ENCODE measurements around the gene LRRC27. TPM values are rescaled to one million over a fixed set of nuclear protein-coding genes. Genes with fewer than 3 reads are reported as not detected.

The LRRC27 gene
- total RNA-seq, 2 experiments from 2014 or later: 3.3 to 3.9 TPM

DNA sequence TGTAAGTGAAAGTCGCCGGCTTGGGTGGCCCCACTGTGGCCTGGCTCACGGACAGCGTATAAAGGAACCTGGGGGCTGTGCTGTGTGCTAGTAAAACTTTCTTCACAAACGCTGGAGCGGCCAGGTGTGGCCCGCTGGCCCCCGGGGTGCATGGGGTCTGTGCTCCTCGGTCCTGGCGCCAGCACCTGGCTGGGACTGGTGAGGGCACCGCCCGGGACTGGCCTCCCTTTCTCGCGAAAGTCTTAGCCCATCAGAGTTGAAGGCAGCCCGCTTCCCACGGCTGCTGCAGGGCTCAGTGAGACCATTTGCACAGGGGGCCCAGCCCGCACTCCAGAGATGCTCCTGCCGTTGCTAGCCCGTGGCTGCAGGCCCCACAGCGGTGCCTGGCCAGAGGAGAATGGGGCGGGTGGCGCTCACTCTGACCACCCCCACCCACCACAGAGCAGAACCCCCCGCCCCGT, 70.8 kb downstream of the LRRC27 start:
- Mint-ChIP-seq H3K9me3 (no peaks in the 10 kb centered on the region), H3K4me3 (no peak overlapping the region), H3K27me3 (peaks cover 3% of the 10 kb centered on the region), H3K36me3 (ENCODE audit: low read depth) (no peaks in the 10 kb centered on the region), H3K4me1 (peaks cover 8% of the 10 kb centered on the region), H3K27ac (no peak overlapping the region)
- ChIA-PET POLR2A (no interaction called here), CTCF (no interaction called here)
- DNase-seq: no peak

DNA sequence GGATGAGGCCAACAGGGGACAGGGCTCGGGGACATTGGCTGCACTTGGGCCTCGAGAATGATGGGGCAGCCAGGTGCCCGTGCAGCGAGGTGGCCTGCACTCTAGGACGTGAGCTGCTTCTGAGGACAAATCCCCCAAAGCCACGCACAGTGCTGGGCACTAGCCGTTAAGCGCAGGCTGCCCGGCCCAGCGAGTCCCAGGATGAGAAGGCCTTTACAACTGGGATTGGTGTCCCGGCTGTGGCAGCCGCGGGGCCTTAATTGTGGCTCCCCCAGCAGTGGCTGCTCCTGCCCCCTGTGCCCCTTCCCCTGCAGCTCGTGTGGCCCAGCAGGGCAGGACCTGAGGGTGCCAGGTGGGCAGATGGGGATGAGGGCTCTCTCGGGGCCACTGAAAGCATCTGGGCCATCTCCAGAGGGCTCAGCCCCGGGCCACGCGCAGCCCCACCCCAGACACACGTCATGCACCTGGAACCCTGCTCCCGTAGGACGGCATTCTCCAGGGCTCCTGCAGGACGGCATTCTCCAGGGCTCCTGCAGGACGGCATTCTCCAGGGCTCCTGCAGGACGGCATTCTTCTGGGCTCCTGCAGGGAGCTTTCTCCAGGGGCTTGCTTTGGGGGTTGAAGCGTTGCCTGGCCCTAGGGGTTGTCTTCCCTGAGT, 71.6 kb downstream of the LRRC27 start:
- H3K27ac Mint-ChIP-seq: no peak overlapping the region
- POLR2A ChIA-PET: no interaction called here
- CTCF ChIA-PET: no interaction called here
- H3K36me3 Mint-ChIP-seq (ENCODE audit: low read depth): no peaks in the 10 kb centered on the region
- H3K9me3 Mint-ChIP-seq: no peaks in the 10 kb centered on the region
- H3K27me3 Mint-ChIP-seq: no peaks in the 10 kb centered on the region
- DNase-seq: no peak
- H3K4me3 Mint-ChIP-seq: no peak overlapping the region
- peaks cover 7% of the 10 kb centered on the region for H3K4me1 Mint-ChIP-seq

DNA sequence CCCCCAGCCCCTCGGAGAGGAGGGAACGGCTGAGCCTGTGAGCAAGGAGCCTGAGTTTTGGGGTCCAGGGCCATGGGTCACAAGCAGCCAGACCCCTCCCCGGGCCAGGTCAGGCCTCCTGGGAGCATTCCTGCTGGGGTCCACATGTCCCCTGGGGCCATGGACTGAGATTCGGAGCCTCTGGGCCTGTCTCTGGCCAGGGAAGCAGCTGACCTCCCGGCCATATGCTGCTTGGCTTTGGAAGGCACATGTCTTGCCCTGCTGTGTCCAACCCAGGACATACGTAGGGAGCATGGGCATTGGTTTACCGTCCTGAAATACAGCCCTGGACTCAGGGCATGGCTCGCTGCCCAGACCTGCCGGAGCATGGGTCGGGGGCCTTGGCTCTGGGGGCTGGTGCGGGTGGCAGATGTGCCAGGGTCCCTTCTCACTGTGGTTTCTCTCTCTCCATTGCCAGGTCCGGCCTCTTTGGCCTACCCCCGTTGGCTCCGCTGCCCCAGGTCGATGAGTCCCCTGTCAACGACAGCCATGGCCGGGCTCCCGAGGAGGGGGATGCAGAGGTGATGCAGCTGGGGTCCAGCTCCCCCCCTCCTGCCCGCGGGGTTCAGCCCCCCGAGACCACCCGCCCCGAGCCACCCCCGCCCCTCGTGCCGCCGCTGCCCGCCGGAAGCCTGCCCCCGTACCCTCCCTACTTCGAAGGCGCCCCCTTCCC, 72.3 kb downstream of the LRRC27 start:
- ChIA-PET POLR2A (no interaction called here), CTCF (no interaction called here)
- Mint-ChIP-seq H3K4me1 (peaks cover 7% of the 10 kb centered on the region), H3K27ac (no peak overlapping the region), H3K27me3 (no peaks in the 10 kb centered on the region), H3K4me3 (no peak overlapping the region), H3K36me3 (ENCODE audit: low read depth) (no peaks in the 10 kb centered on the region), H3K9me3 (no peaks in the 10 kb centered on the region)
- no peak for DNase-seq

DNA sequence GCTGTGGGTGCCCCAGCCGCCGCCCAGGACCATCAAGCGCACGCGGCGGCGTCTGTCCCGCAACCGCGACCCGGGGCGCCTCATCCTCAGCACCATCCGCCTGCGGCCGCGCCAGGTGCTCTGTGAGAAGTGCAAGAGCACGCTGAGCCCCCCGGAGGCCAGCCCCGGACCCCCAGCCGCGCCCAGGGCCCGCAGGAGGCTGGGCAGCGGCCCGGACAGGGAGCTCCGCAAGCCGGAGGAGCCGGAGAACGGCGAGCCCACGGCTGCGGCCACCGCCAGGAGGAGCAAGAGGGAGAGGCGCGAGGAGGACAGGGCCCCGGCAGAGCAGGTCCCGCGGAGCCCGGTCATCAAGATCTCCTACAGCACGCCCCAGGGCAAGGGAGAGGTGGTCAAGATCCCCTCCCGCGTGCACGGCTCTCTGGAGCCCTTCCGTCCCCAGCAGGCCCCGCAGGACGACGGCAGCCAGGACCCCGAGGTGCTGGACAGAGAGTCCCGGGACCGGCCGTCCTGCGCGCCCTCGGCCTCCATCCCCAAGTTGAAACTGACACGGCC, 73.0 kb downstream of the LRRC27 start:
- Mint-ChIP-seq H3K36me3 (ENCODE audit: low read depth) (no peaks in the 10 kb centered on the region), H3K9me3 (no peaks in the 10 kb centered on the region), H3K27me3 (no peaks in the 10 kb centered on the region), H3K4me3 (no peak overlapping the region), H3K27ac (no peak overlapping the region), H3K4me1 (peaks cover 7% of the 10 kb centered on the region)
- ChIA-PET CTCF (no interaction called here), POLR2A (no interaction called here)
- DNase-seq: no peak

DNA sequence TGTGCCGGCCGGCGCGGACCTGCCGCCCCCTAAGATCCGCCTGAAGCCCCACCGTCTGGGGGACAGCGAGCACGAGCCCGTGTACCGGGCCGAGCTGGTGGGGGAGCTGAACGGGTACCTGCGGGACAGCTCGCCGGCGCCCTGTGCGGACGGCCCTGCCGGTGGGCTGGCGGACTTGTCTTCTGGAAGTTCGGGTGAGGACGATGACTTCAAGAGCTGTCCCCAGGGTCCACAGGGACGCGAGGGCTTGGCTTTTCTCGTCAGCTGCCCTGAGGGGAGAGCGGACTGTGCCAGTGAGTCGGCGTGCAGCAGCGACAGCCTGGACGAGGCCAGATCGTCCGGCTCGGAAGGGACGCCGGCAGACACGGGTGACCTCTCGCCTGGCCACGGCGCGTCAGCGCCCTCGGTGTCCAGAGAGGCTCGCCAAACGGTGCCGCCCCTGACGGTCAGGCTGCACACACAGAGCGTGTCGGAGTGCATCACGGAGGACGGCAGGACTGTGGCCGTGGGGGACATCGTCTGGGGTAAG, 73.5 kb downstream of the LRRC27 start:
- no peak overlapping the region for H3K27ac Mint-ChIP-seq
- POLR2A ChIA-PET: no interaction called here
- CTCF ChIA-PET: no interaction called here

DNA sequence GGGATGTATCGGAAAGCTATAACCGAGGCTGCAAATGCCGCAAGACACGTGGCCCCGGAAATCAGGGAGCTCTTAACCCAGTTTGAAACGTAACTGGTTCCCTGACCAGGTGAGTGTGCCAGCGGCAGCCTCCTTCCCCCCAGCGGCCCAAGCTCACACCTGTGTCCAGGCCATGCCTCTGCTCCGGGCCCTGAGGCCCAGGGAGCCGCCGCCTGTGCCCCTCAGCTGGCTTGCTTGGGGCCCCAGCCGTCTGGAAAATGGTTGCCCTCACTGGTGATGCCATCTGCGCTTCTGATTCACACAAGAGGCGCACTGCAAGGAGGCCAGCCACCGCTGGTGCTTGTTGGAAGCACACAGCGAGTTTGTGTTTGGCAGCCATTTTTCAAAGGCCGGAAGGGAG, 74.2 kb downstream of the LRRC27 start:
- POLR2A ChIA-PET: no interaction called here
- DNase-seq: no peak
- H3K4me3 Mint-ChIP-seq: no peak overlapping the region
- no peaks in the 10 kb centered on the region for H3K36me3 Mint-ChIP-seq (ENCODE audit: low read depth)
- no peaks in the 10 kb centered on the region for H3K27me3 Mint-ChIP-seq
- CTCF ChIA-PET: interaction anchor here (1.1 kb wide), 1 partner anchor 8 kb away, joined by 3 read pairs; no protein-coding TSS in a partner anchor
- H3K27ac Mint-ChIP-seq: no peak overlapping the region
- no peaks in the 10 kb centered on the region for H3K9me3 Mint-ChIP-seq
- H3K4me1 Mint-ChIP-seq: peaks cover 7% of the 10 kb centered on the region

More for the DNA sequence above, 73.5 kb downstream of the LRRC27 start:
- no peak overlapping the region for H3K4me3 Mint-ChIP-seq
- H3K36me3 Mint-ChIP-seq (ENCODE audit: low read depth): no peaks in the 10 kb centered on the region
- no peak for DNase-seq
- peaks cover 7% of the 10 kb centered on the region for H3K4me1 Mint-ChIP-seq
- no peaks in the 10 kb centered on the region for H3K9me3 Mint-ChIP-seq
- H3K27me3 Mint-ChIP-seq: no peaks in the 10 kb centered on the region

DNA sequence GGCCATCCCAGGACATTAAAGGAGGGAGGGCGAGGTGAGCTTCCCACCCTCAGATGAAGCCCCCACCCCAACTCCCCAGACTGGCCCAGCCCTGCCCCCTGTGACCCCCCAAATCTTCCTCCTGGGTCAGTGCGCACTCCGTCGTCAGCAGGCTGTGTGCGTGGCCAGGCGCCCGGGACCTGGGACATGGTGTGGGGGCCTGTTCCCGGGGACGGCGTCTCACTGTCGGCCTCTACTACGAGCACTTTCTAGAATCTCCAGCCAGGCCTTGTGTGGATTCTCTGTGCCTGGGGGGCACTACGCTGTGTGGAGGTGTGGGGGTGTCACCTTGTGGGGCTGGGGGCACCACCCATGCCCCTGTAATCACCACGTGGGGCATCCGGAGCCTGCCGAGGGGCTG, 74.8 kb downstream of the LRRC27 start:
- POLR2A ChIA-PET: no interaction called here

DNA sequence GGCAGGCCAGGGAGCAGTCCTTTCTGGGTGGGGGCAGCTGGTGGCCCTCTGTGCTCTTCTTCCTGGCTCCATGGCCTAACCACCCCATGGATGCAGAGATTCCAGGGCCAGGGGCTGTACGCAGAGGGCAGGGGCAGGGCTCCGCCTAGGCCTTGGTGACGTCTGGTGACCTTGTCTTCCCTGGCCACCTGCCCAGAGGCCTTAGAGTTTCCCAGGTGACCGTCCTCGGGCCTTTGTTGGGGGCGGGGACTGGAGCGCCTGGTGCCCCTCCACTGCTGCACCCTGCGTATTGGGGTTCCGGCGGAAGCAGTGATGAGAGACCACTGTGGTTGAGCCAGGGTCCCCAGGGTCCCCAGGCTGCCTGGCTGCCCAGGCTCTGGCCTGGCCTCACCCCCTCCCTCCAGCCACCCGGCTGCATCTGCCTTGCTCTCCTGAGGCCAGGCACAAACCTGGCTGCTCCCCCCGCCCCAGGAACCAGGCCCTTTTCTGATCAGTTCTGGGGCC, 75.3 kb downstream of the LRRC27 start:
- POLR2A ChIA-PET: no interaction called here
- H3K9me3 Mint-ChIP-seq: no peaks in the 10 kb centered on the region

More for the DNA sequence above, 74.8 kb downstream of the LRRC27 start:
- CTCF ChIA-PET: interaction anchor here (1.1 kb wide), 1 partner anchor 9 kb away, joined by 3 read pairs; no protein-coding TSS in a partner anchor
- Mint-ChIP-seq H3K27me3 (no peaks in the 10 kb centered on the region), H3K9me3 (no peaks in the 10 kb centered on the region), H3K4me3 (no peak overlapping the region), H3K27ac (no peak overlapping the region), H3K4me1 (peaks cover 7% of the 10 kb centered on the region), H3K36me3 (ENCODE audit: low read depth) (no peaks in the 10 kb centered on the region)
- DNase-seq: no peak

DNA sequence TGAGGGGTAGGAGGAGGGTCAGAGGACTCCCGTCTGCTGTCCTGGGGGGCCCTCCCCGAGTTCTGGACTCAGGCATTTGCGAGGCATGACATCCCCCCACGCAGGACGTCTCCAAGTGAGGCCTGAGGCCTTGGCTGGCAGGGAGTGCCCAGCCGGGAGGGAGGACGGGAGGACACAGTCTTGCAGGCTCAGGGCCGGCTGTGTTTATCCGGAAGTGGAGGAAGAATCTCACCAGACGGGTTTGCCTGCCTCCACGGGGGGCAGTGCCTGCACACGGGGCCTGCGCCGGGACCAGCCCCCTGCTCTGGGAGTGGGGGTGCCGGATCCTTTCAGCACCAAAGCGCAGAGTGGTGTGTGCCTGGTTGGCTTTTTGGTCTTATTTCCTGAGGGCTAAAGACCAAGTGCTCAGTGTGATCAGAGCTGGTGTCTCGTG, 75.9 kb downstream of the LRRC27 start:
- H3K4me1 Mint-ChIP-seq: peaks cover 7% of the 10 kb centered on the region
- H3K36me3 Mint-ChIP-seq (ENCODE audit: low read depth): no peaks in the 10 kb centered on the region
- no peaks in the 10 kb centered on the region for H3K9me3 Mint-ChIP-seq
- CTCF ChIA-PET: no interaction called here
- no peaks in the 10 kb centered on the region for H3K27me3 Mint-ChIP-seq
- DNase-seq: no peak
- no peak overlapping the region for H3K4me3 Mint-ChIP-seq
- POLR2A ChIA-PET: no interaction called here
- H3K27ac Mint-ChIP-seq: no peak overlapping the region

More for the DNA sequence above, 75.3 kb downstream of the LRRC27 start:
- peaks cover 7% of the 10 kb centered on the region for H3K4me1 Mint-ChIP-seq
- no peak overlapping the region for H3K4me3 Mint-ChIP-seq
- no peaks in the 10 kb centered on the region for H3K36me3 Mint-ChIP-seq (ENCODE audit: low read depth)
- no peak for DNase-seq
- CTCF ChIA-PET: interaction anchor here (1.1 kb wide), 1 partner anchor 10 kb away, joined by 3 read pairs; no protein-coding TSS in a partner anchor
- no peaks in the 10 kb centered on the region for H3K27me3 Mint-ChIP-seq
- H3K27ac Mint-ChIP-seq: no peak overlapping the region

DNA sequence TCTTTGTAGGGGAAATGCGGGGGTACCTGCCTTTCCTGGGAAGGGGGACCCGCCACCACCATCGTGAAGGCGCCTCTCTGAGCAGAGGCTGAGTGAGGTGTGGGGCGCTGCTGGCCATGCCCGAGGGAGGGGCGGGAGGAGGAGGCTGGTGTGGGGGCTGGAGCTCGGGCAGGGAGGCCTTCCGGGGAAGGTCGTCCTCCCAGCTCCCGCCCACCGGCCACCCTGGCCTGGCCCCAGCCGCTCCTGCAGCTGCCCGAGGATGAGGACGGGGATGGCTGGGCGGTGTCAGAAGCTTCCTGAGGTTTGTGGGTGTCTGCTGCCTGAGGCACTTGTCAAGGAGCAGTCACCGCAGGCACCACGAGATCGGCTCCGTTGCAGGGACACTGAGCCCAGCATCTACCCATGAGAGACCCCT, 76.4 kb downstream of the LRRC27 start:
- ChIA-PET POLR2A (no interaction called here), CTCF (no interaction called here)
- H3K36me3 Mint-ChIP-seq (ENCODE audit: low read depth): no peaks in the 10 kb centered on the region
- H3K4me3 Mint-ChIP-seq: no peak overlapping the region
- H3K27ac Mint-ChIP-seq: no peak overlapping the region
- no peaks in the 10 kb centered on the region for H3K9me3 Mint-ChIP-seq
- peaks cover 7% of the 10 kb centered on the region for H3K4me1 Mint-ChIP-seq
- no peaks in the 10 kb centered on the region for H3K27me3 Mint-ChIP-seq
- DNase-seq: no peak

DNA sequence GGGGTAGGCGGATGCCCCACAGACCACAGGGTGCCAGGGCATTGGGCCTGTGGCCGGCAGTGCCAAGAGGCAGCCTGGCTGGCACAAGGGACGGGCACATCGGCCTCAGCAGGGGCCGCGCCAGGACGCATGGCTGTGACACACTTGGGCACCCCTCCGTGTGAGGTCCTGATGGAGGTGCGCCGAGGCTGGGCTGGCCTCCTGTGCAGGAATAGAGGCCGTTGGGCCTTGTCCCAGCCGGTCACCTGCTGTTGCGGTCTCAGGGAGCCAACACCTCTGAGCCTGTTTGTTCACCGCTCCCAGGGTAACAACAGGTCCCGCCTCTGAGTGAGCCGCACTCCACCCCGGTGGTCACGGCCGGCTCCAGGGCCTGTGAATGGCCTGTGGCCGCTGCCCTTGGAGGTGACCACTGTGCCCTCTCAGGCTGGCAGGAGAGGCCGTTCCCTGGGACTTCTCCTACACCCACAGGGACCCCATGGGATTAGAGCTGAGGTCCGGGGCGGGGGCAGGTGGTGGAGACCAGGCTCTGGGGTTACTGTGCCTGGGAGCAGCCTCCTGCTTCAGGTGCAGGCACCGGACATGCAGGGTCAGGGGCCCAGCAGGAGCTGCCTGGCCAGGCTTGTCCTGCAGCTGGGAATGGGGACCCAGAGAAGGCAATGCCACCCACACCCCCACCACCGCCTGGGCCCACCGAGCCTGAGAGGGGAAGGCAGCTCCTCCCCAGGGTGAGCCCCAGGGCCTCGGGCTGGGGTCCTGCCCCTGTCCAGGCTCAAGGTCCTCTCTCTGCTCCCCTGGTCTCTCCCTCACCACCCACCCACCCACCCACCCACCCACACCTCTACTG, 77.1 kb downstream of the LRRC27 start:
- no peaks in the 10 kb centered on the region for H3K27me3 Mint-ChIP-seq
- H3K27ac Mint-ChIP-seq: no peak overlapping the region
- H3K9me3 Mint-ChIP-seq: no peaks in the 10 kb centered on the region
- H3K4me1 Mint-ChIP-seq: peaks cover 7% of the 10 kb centered on the region
- CTCF ChIA-PET: no interaction called here
- POLR2A ChIA-PET: no interaction called here
- no peak overlapping the region for H3K4me3 Mint-ChIP-seq
- H3K36me3 Mint-ChIP-seq (ENCODE audit: low read depth): no peaks in the 10 kb centered on the region
- no peak for DNase-seq

DNA sequence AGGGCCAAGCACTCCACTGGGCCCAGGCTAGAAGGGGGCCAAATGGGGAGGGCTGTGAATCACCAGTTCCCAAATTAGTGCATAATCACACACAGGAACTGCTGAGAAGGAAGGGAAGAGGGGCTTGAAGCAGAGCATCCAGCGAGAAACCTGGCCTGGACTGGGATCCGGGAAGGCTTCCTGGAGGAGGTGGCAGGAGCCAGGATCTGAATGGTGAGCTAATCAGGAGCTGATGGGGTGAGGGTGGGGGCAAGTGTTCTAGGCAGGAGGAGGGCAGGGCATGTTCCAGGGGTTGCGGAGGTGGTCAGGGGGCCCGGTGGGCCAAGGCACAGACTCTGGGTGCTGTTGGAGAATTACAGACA, 77.7 kb downstream of the LRRC27 start:
- no peak for DNase-seq
- CTCF ChIA-PET: no interaction called here
- peaks cover 7% of the 10 kb centered on the region for H3K4me1 Mint-ChIP-seq
- no peak overlapping the region for H3K4me3 Mint-ChIP-seq
- H3K27ac Mint-ChIP-seq: no peak overlapping the region
- no peaks in the 10 kb centered on the region for H3K27me3 Mint-ChIP-seq
- no peaks in the 10 kb centered on the region for H3K9me3 Mint-ChIP-seq
- no peaks in the 10 kb centered on the region for H3K36me3 Mint-ChIP-seq (ENCODE audit: low read depth)
- POLR2A ChIA-PET: no interaction called here
